VCaP (cell line): ENCODE data around the gene ATP1A2.
A peak's percentile ranks its signal among the peaks of the same experiment; 100 is the strongest.

Source experiments
- H3K27ac ChIP-seq: fragments of 450-650 bp; 2 replicates; pipeline ENCODE4 v1.5.1; 2017
- TF ChIP-seq, protein P1 (sequence below): fragments of 450-650 bp; conservative IDR thresholded peaks from 2 replicates; pipeline ENCODE4 v1.5.1; 2017; ENCODE audit warnings: mild to moderate bottlenecking, moderate library complexity

ATP1A2 gene

GRCh38 chr1:160115545-160116282, at the start of gene ATP1A2:
Gene ATP1A2, plus strand, starts transcription at chr1:160115759. Its CDS starts 103 bp downstream, at chr1:160115862.
- TF ChIP-seq, protein P1, sequence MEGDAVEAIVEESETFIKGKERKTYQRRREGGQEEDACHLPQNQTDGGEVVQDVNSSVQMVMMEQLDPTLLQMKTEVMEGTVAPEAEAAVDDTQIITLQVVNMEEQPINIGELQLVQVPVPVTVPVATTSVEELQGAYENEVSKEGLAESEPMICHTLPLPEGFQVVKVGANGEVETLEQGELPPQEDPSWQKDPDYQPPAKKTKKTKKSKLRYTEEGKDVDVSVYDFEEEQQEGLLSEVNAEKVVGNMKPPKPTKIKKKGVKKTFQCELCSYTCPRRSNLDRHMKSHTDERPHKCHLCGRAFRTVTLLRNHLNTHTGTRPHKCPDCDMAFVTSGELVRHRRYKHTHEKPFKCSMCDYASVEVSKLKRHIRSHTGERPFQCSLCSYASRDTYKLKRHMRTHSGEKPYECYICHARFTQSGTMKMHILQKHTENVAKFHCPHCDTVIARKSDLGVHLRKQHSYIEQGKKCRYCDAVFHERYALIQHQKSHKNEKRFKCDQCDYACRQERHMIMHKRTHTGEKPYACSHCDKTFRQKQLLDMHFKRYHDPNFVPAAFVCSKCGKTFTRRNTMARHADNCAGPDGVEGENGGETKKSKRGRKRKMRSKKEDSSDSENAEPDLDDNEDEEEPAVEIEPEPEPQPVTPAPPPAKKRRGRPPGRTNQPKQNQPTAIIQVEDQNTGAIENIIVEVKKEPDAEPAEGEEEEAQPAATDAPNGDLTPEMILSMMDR, result no peak
- H3K27ac ChIP-seq, result no peak within 1 kb of the TSS

GRCh38 chr1:160066829-160067745, 48.5 kb upstream of the ATP1A2 start:
- H3K27ac ChIP-seq, result no peak overlapping the region
- TF ChIP-seq, protein P1, result no peak

DNA sequence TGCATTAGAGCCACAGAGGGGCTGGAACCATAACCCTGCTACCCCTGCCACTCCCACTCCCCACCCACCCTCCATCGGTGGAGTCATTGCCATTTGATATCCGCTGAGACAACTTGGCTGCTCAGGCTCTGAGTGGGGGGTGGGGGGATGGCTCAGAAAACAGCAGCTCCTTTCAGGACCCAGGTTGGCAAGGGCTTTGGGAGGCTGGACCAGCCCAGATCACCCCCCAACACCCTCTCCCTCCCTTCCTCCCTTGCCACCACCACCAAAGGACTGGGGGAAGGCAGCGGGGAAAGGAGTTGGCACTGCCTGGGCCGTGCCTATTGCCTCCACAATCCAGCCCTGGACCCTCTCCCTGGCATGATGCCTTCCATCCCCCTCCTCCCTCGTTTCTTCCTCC, 47.3 kb upstream of the ATP1A2 start:
- H3K27ac ChIP-seq, result no peak overlapping the region
- TF ChIP-seq, protein P1, result no peak

DNA sequence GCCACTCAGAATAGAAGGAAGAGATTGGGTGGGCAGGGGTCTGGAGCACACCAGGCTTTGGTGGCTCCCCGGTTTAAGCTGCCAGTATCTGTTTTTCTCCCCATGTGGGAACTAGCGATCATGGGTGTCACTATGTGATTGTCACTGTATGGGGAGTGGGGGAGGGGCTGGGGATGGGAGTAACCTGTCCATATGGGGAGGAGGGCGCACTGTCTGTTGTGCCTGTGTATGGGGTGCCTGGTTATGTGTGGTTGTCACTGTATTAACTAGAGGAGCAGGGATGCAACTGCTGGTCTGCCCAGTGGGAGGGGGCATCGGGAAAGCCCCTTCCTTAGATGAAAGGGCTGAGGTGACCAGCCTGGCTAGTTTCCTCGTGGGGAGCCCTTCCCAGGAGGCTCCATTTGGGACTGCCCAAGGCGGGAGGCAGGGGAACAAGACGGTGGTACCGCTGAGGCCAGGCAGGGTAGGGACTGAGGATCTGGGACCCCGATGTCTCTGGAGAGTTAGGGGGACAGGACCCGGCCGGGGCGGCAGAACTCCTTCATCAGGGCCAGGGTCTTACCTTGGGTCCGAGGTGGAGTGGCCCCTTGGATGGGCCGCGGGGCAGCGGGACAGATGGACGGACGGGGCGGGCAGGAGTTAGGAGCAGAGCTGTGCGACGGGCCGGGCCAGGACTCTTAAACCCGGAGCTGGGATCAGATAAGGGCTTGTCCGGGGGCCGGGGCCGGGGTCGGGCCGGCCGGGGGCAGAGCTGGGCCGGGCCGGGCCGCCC, 45.9 kb upstream of the ATP1A2 start, which contains the start of gene KCNJ10:
Gene KCNJ10, minus strand, starts transcription at position 701 of the 772 bp plus-strand sequence. CDS start 27,628 bp downstream, outside the sequence.
- H3K27ac ChIP-seq, result peak within 1 kb of the TSS; percentile 37; the same call in 1 of the 2 replicates
- TF ChIP-seq, protein P1, result no peak

- TF ChIP-seq, protein P1, result no peak
- peak overlapping the region; percentile 37; the same call in 1 of the 2 replicates for H3K27ac ChIP-seq
Observed at GRCh38 chr1:160070243-160071163, 45.1 kb upstream of the ATP1A2 start.

GRCh38 chr1:160071289-160071688, 44.3 kb upstream of the ATP1A2 start:
- no peak overlapping the region for H3K27ac ChIP-seq
- TF ChIP-seq, protein P1, result no peak
